Inferior parietal cortex (tissue), 1 donor: ENCODE data around the gene UHRF2.
"Not testable (repeated sequence)": the region's sequence is repeated elsewhere in the genome, so short reads cannot be mapped to it uniquely, and the experiment has no call there.

Experiments
- DNase-seq: peaks from one replicate; pipeline ENCODE4 v3.0.0-alpha.2; 2016; ENCODE audit errors: extremely low spot score

The UHRF2 gene

DNA sequence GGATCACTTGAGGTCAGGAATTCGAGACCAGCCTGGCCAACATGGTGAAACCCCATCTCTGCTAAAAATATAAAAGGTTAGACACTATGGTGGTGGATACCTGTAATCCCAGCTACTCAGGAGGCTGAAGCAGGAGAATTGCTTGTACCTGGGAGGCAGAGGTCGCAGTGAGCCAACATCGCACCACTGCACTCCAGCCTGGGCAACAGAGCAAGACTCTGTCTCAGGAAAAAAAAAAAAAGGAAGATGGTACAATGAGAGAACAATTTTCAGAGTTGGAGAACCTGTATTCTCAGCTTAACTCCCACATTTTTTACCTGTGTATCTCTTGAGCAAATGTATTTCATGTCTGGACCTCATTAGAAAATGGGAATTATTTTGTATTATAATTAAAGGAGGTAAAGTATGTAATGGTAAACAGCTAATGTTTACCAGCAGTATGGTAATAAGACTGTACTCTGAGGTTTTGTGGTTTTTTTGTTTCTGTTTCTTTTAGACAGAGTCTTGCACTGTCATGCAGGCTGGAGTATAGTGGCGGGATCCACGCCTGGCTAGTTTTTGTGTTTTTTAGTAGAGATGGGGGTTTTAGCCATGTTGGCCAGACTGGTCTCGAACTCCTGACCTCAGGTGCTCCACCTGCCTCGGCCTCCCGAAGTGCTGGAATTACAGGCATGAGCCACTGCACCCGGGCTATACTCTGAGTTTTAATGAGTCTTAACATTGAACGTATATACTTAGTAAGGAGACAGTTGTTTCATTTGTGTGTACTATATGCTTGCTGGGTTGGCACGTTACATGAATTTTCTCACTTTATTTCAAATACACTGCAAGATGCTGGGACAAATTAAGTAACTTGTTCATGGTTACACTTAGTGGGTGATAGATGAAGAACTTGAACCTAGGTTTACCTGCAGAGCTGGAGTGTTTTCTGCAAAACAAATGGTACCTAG, 16.2 kb downstream of the UHRF2 start:
- no peak for DNase-seq

DNA sequence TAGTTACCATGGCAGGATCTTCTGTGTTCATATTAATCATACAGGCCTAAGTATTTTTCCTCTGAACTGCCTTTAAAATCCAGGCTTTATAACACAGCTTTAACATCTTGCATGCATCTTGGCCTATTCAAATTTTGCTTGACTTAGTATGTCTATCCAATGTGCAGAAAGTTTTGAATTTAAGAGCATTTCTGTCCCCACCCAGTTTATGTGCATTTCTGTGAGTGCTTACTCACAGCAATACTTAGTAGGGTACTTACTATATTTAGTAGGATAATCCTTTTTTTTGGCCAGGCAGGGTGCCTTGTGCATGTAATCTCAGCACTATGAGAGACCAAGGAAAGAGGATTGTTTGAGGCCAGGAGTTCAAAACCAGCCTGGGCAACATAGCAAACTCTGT, 18.0 kb downstream of the UHRF2 start:
- DNase-seq: no peak

DNA sequence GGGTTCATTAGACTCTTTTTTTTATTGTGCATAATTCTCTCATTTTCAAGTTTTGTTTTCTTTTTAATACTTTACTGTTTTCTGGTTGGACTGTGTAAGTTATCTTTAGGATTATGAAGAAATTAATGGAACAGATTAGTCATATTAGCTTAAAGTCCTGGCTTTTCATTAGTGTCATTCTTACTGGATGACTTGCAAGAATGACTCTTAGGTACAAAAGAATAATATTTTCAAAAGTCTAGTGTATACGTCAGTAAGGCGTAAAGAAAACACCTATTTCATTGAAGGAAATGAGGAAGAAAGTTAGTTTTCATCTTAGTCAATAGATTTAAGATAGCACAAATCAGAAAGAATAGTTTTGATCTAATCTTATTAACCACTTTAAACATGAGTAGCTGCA, 20.4 kb downstream of the UHRF2 start:
- DNase-seq: no peak

DNA sequence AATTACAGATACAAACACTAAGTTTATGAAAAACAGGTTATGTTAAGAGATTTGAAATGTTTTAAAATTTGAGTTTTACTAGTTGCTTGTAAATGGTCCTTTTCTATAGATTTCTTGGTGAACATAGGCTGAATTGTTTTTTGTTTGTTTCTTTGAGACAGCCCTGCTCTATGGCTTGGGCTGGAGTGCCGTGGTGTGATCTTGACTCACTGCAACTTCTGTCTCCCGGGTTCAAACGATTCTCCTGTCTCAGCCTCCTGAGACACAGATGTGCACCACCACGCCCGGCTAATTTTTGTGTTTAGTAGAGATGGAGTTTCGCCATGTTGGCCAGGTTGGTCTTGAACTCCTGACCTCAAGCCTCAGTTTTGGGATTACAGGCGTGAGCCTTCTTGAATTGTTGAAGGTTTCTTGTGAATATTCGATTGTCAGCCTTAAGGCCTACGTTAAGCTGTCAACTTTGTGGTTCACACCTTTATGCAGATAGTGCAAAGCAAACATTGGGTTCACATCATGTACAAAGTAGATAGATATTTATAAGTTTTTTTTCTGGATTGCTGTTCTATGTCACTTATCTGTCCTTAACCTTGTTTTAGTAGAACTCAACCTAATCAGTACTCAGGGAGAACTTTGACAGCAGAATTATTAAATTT, 26.2 kb downstream of the UHRF2 start:
- no peak for DNase-seq

DNA sequence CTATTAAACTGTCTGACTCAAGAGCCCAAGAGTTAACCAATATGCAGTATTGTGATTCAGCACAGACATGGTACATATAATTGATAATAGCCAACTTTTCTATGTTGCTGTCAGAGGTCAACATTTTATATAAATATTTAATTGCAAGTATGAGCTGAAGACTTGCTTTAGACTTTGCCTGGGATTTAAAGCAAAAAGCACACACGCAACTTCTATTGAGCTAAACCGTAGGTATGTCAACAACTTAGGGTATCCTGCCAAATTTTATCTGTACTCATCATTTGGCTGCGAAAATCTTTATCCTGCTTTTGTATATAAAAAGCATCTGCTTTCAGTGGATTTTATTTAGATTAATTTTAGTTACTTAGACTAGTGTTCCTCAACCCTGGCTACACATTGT, 27.4 kb downstream of the UHRF2 start:
- DNase-seq: no peak

DNA sequence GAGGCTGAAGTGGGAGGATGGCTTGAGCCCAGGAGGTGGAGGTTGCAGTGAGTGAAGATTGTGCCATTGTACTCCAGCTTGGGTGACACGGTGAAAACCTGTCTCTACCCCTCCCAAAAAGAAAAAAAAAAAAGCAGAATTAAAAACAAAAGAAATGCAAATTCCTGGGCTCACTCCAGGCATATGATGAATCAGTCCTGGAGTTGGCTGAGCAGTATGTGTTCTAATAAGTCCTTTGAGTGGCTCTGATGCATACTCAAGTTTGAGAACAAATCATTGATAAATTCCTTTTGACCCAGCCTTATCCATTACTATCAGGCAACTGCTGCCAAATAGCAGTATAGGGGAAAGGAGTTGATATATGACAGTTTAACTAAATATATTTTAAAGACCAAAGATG, 28.3 kb downstream of the UHRF2 start:
- no peak for DNase-seq

DNA sequence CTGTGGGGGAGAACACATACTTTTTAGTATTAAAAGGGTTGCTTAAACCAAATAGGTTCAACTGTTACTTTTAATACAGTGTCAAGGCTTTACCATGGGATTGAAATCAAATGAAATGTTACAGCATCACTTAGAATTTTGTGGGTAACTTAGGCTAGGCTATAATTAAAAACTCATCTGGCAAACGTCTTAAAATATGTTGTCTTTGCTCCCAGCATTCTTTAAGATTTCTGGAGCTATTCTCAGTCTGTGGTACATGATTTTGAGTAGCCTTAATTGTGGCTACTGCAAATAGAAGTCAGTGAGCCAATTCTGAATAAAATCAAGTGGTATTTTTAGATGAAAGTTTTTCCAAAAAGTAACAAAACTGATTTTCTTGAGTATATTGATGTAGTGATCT, 30.7 kb downstream of the UHRF2 start:
- no peak for DNase-seq

DNA sequence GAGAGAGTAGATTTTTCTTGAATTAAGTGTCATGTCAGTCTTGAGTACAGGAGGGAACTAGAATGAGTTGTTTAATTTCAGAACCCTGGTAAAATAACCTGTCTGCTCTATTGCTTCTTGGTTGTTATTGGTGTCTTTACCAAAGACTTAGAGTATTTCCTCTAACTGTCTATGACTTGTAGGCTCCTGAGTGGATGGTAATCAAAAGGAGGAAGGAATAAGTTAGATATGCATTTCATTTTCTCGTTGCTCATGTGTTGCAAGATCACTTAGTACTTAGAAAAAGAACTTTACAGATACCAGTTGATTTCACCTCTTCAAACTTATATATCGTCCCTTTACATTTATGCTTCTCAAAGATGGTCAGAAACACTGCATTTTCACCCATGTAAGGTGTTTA, 31.1 kb downstream of the UHRF2 start:
- no peak for DNase-seq

DNA sequence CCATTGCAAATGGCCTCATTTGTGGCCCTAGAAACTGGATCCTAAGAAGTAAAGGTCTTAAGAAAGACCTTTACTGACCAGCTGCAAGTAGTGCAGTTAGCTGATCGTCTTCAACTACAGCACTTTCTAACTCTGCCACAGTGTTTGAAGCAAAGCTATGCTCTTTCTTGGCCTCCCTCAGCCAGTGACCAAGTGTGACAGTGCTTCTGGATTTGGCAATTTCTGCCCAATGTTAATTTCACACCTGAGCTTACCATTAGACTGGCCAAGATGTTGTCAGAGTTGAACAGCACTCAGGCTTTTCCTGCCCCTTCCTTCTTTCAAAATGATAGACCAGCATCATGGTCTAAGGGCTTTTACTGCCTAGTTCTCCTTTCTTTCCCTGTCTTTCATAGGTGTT, 36.1 kb downstream of the UHRF2 start:
- no peak for DNase-seq

DNA sequence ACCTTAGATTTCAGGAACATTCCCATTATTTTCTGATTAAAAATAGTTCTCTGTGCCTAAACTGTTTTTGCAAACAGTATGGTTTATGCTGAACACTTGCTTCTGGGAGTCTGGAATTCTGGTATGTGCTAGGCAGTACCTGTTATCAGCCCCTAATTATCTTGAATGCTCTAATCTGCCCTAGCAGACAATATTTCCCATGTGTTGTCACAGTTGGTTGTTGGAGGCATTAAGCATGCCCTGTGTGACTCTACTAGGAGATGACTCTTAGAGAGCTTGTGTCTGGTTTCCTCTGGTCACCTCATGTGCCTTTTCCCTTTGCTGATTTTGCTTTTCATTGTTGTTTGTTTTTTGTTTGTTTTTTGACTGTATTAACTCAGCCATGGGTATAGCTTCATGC, 36.6 kb downstream of the UHRF2 start:
- no peak for DNase-seq

DNA sequence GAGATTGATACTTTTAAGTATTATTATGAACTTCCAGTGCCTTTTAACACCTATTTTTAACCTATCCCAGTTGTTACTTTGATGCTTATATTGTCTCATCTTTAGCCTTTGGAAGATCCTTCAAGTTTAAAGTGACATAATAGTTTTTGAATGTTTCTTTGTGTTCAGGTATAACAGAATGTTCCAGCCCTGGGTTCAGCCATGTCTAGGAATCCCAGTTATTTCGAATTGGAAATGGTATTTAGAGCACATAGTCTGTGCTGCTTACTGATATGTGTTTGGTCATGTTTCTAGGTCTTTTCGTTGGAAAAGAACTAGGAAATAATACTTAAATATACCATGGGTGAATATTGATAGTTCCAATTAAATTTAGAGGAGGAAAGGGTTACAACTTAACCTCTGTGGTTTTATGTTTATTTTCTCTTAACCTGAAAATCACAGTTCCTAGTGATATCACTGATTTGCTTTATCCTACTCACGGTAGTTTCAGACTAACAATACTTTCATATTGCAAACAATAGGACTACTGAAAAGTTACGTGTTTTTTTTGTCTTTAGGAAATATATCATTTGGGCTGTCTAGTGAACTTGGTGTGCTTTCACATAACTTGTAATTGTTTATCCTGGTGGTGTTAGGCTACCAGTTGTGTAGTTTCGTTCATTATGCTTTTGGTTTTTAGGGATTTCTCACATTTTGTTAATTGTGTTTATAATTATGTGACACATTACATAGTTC, 37.8 kb downstream of the UHRF2 start:
- DNase-seq: no peak

DNA sequence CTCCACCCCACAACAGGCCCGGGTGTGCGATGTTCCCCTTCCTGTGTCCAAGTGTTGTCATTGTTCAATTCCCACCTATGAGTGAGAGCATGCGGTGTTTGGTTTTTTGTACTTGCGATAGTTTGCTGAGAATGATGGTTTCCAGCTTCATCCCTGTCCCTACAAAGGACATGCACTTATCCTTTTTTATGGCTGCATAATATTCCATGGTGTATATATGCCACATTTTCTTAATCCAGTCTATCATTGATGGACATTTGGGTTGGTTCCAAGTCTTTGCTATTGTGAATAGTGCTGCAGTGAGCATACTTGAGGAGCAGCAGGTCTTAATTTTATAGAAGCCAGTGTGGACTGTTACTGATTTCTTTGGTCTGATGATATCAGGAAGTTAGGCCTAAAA, 42.3 kb downstream of the UHRF2 start:
- not testable (repeated sequence) for DNase-seq

DNA sequence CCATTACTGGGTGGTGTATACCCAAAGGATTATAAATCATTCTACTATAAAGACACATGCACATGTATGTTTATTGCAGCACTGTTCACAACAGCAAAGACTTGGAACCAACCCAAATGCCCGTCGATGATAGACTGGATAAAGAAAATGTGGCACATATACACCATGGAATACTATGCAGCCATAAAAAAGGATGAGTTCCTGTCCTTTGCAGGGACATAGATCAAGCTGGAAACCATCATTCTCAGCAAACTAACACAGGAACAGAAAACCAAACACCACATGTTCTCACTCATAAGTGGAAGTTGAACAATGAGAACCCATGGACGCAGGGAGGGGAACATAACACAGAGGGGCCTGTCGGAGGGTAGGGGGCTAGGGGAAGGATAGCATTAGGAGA, 45.7 kb downstream of the UHRF2 start:
- not testable (repeated sequence) for DNase-seq

DNA sequence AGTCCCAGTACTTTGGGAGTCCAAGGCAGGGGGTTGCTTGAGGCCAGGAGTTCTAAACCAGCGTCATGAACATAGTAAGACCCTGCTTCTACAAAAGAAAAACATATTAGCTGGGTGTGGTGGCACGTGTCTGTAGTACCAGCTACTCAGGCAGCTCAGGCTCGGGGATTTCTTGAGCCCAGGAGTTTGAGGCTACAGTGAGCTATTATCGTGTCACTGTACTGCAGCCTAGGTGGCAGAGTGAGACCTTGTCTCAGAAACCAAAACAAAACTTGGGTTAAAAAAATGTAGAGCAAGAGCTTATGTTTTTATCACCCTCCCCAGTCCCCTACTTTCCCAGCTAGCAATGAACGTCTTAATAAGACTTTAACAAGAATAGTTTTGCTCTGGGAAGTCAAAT, 46.7 kb downstream of the UHRF2 start:
- no peak for DNase-seq

DNA sequence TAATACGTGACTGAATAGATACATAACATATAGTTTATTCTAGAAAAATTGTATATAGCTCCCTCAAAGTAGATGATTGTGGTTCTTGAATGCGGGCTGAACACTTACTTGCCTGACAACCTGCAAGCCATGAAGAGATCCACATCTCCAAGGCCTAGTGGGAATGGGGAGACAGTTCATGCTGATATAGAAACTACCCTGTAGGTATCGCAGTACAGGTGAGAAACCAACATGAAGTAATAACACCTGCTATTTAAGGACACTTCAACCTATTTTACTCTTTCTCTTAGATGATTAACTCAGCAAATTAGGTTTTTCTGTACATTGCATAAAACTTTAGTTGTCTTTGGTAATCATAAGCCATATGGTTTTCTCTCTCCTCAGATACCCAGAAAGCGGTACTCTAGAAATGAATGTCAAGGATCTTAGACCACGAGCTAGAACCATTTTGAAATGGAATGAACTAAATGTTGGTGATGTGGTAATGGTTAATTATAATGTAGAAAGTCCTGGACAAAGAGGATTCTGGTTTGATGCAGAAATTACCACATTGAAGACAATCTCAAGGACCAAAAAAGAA, 47.3 kb downstream of the UHRF2 start:
- no peak for DNase-seq

DNA sequence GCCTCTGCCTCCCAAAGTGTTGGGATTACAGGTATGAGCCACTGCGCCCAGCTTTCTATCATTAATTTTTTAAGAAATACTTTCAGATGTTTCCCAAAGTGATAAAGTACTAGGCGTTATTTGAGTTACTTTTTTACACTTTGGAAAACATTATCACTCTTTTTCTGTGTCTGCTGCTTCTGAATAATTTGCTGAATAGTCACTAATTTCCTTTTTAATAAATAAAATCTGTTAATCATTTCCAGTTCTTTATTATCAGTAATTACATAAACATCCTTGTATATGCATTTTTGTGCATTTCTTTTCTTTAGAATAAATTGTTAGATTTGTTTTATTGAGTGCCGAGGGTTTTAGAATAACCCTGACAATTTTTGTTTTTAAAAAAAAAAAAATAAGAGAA, 48.6 kb downstream of the UHRF2 start:
- DNase-seq: no peak

DNA sequence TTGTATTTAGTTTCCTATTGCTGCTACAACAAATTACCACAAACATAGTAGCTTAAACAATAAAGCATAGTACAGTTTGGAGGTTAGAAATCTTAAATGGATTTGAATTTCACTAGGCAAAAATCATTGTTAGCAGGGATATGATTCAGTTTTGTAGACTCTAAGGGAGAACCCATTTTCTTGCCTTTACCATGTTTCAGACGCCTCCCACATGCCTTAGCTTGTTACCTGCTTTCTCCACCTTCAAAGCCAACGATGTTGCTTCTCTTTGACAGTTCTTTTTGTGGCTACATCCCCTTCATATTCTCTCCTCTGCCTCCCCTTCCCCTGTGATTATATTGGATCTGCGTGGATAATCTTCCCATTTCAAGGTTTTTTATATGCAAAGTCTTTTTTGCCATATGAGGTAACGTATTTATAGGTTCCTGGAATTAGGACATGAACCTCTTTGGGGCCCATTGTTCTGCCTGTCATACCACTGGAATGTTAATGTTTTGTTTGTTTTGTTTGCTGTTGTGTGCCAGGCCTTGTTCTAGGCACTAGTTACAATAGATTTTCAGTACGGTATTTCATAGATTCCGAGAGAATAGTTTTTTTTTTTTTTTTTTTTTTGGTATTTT, 54.1 kb downstream of the UHRF2 start:
- no peak for DNase-seq

DNA sequence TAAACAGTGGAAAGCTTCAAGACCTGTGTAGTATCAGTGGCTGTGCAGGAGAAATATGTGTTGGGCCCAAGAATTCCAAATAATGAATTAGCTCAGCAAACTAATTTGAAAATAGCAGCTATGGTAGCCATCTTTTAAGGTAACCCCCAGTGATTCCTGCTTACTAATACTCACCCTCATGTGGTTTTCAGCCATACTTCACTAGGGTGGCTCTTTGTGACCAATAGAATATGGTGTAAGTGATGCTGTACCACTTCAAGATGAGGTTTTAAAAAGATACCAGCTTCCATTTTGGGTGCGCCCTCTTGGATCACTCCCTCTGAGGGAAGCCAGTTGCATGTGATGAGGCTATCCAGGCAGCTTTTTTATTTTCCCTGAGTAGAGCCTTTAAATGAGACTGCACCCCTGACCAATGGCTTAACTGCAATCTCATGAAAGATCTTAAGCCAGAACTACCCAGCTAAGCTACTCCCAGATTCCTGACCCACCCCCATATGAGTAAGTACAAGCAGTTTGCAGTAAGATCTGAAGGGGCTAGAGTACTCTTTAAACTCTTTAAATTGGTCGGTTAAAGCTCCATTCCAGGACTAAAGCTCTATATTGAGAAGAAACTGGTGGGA, 58.3 kb downstream of the UHRF2 start:
- no peak for DNase-seq

DNA sequence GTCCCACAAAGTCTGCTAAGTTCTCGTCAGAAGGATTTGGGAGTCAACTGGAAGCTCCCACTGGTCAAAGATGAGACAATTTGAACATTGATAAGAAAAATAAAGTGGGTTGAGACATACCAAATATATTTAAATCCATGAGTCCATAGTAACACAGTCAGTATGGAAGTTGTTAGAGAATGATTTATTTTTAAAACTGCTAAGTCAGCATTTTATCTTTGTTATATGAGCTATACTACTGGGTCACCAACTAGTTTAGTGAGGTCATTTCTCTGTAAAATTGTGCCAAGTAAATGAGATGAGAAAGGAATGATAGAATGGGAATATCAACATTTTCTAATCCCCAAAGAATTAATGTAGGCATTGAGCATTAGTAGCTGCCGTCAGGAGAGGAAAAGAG, 60.2 kb downstream of the UHRF2 start:
- DNase-seq: no peak

DNA sequence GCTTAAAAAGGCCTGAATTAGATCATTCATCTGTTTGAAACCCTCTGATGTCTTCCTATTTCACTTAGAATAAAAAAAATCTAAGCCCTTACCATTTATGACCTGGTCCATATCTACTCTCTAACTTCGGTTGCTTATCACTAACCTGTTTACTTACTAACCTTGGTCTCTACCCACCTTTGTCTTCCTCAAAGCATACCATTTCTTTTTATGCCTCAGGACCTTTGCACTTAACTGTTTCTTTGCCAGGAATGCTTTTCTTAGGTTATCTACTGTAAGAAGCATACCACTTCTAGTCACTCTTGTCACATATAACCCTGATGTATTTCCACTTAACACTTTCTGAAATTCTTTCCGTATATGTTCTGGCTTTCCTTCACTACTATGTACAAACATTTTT, 67.0 kb downstream of the UHRF2 start:
- no peak for DNase-seq

DNA sequence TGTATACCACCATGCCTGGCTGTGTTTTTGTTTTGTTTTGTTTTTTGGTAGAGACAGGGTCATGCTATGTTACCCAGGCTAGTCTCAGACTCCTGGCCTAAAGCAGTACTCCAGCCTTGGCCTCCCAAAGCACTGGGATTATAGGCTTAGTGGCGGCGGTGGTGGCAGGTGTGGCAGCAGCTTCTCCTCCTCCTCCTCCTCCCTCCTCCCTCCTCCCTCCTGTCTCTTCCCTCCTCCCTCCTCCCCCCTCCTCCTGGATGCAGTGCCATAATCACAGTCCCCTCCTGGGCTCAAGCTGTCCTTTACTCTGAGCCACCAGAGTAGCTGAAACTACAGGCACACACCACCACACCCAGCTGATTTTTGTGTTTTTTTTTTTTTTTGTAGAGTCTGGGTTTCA, 71.2 kb downstream of the UHRF2 start:
- DNase-seq: no peak
